ENCODE data around the gene F12.
"Not testable (repeated sequence)": the region's sequence is repeated elsewhere in the genome, so short reads cannot be mapped to it uniquely, and the experiment has no call there.

Gene F12

DNA sequence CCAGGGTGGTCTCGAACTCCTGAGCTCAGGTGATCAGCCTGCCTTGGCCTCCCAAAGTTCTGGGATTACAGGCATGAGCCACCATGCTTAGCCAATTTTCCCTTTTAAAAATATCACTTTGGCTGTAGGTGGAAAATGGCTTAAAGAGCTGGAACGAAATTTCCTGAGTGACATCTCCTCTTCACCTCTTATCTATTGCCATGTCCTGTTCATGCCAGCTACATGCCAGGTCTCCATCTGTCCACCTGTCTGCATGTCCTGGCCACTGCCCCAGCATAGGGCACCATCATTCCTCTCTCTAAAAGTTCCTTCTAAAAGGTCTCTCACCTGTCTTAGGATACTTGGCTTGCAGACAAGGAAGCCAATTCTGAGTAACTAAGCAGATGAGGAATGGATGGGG, 14.3 kb upstream of the F12 start:
- no peak for DNase-seq (ENCODE audit: low read depth)
- H3K4me3 ChIP-seq (ENCODE audit: low read depth, low read length): no peak overlapping the region
- no peak for TF ChIP-seq POLR2A (IDR thresholded peaks at IDR 0.05; ENCODE audit: extremely low read depth, insufficient read length)
- TF ChIP-seq, protein P1, sequence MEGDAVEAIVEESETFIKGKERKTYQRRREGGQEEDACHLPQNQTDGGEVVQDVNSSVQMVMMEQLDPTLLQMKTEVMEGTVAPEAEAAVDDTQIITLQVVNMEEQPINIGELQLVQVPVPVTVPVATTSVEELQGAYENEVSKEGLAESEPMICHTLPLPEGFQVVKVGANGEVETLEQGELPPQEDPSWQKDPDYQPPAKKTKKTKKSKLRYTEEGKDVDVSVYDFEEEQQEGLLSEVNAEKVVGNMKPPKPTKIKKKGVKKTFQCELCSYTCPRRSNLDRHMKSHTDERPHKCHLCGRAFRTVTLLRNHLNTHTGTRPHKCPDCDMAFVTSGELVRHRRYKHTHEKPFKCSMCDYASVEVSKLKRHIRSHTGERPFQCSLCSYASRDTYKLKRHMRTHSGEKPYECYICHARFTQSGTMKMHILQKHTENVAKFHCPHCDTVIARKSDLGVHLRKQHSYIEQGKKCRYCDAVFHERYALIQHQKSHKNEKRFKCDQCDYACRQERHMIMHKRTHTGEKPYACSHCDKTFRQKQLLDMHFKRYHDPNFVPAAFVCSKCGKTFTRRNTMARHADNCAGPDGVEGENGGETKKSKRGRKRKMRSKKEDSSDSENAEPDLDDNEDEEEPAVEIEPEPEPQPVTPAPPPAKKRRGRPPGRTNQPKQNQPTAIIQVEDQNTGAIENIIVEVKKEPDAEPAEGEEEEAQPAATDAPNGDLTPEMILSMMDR (IDR thresholded peaks at IDR 0.05; ENCODE audit: low read depth, low read length): no peak
- TF ChIP-seq, protein P2, sequence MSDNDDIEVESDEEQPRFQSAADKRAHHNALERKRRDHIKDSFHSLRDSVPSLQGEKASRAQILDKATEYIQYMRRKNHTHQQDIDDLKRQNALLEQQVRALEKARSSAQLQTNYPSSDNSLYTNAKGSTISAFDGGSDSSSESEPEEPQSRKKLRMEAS (IDR thresholded peaks at IDR 0.05; ENCODE audit: low read depth, low read length): no peak

DNA sequence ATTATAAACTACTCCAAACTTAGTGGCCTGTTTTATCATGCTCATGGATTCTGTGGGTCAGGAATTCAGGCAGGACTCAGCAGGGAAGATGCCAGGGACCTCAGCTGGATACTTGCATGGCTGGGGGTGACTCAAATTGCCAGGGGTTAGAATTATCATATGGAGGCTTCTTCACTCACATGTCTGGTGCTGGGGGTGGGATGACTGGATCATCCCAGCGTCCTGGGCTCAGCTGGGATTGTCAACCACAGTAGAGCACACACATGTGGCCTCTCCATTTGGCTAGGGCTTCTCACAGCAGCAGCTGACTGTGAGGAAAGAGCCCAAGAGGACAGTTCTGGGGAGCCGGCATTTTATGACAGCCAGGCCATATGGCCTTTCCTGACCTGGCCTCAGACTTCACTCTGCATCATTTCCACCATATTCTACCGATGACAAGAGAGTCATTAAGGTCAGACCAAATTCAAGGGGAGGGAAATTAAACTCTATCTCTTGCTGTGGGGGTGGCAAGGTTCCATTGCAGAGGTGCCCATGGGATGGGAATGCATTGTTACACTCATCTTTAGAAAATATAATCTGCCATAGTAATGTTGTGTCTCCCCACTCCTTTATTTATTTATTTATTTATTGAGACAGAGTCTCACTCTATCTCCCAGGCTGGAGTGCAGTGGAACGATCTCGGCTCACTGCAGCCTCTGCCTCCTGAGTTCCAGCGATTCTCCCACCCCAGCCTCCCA, 11.9 kb upstream of the F12 start:
- no peak overlapping the region for H3K4me3 ChIP-seq (ENCODE audit: low read depth, low read length)
- TF ChIP-seq, protein P2 (IDR thresholded peaks at IDR 0.05; ENCODE audit: low read depth, low read length): no peak
- TF ChIP-seq MYC (IDR thresholded peaks at IDR 0.05; ENCODE audit: low read depth, low read length) (no peak), POLR2A (IDR thresholded peaks at IDR 0.05; ENCODE audit: extremely low read depth, insufficient read length) (no peak)
- TF ChIP-seq, protein P1 (IDR thresholded peaks at IDR 0.05; ENCODE audit: low read depth, low read length): no peak
- DNase-seq (ENCODE audit: low read depth): no peak

DNA sequence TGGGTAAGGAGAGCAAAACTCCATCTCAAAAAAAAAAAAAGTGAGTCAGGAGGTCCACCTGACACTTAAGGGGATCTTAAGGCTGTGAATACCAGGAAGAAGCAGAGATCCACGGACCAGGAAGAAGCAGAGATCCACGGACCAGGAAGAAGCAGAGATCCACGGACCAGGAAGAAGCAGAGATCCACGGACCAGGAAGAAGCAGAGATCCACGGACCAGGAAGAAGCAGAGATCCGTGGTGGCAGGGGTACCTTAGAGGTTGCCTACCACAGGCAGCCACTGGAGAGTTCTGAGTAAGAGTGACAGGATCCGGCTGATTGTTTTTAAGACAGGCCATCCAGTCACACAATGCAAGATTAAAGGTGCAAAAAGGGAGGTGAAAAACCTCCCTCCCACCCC, 11.1 kb upstream of the F12 start:
- not testable (repeated sequence) for DNase-seq (ENCODE audit: low read depth); H3K4me3 ChIP-seq (ENCODE audit: low read depth, low read length)

DNA sequence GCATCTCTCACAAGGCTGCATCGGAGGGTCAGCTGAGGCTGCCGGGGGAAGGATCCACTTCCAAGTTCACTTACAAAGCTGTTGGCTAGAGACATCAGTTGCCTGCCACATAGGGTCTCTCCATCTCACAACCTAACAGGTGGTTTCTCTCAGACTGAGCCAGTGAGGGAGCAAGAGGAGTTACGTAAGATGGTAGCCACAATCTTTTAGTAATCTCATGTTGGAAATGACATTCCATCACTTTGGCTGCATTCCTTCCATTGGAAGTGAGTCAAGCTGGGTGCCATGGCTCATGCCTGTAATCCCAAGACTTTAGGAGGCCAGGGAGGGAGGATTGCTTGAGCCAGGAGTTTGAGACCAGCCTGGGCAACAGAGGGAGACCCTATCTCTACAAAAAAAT, 9.7 kb upstream of the F12 start:
- TF ChIP-seq, protein P1 (IDR thresholded peaks at IDR 0.05; ENCODE audit: low read depth, low read length): no peak
- TF ChIP-seq MYC (IDR thresholded peaks at IDR 0.05; ENCODE audit: low read depth, low read length) (no peak), POLR2A (IDR thresholded peaks at IDR 0.05; ENCODE audit: extremely low read depth, insufficient read length) (no peak)
- TF ChIP-seq, protein P2 (IDR thresholded peaks at IDR 0.05; ENCODE audit: low read depth, low read length): no peak
- H3K4me3 ChIP-seq (ENCODE audit: low read depth, low read length): no peak overlapping the region
- DNase-seq (ENCODE audit: low read depth): no peak

DNA sequence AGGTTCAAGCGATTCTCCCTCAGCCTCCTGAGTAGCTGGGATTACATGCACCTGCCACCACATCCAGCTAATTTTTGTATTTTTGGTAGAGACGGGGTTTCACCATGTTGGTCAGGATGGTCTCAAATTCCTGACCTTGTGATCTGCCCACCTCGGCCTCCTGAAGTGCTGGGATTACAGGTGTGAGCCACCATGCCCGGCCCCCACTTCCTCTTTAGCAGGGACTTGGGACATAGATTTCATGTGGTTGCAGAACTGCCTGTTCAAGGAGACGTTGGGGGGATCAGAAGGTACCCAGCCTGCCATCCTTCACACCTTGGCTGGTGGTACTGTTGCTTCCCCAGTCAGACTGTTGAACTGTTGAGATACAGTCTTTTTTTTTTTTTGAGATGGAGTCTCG, 7.7 kb upstream of the F12 start:
- H3K4me3 ChIP-seq (ENCODE audit: low read depth, low read length); DNase-seq (ENCODE audit: low read depth): not testable (repeated sequence)

DNA sequence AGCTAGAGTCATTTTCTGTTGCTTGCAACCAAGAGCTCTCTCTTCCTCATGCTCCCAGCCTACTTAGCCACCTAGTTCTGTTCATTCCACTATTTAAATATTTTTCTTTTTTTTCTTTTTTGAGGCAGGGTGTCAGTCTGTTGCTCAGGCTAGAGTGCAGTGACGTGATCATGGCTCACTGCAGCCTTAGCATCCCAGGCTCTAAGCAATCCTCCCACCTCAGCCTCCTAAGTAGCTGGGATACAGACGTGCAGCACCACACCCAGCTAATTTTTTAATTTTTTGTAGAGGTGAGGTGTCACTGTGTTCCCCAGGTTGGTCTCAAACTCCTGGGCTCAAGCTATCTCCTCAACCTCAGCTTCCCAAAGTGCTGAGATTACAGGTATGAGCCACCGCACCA, 5.1 kb upstream of the F12 start:
- no peak for DNase-seq (ENCODE audit: low read depth)
- H3K4me3 ChIP-seq (ENCODE audit: low read depth, low read length): no peak overlapping the region
- TF ChIP-seq, protein P2 (IDR thresholded peaks at IDR 0.05; ENCODE audit: low read depth, low read length): no peak
- TF ChIP-seq, protein P1 (IDR thresholded peaks at IDR 0.05; ENCODE audit: low read depth, low read length): no peak
- TF ChIP-seq MYC (IDR thresholded peaks at IDR 0.05; ENCODE audit: low read depth, low read length) (no peak), POLR2A (IDR thresholded peaks at IDR 0.05; ENCODE audit: extremely low read depth, insufficient read length) (no peak)

DNA sequence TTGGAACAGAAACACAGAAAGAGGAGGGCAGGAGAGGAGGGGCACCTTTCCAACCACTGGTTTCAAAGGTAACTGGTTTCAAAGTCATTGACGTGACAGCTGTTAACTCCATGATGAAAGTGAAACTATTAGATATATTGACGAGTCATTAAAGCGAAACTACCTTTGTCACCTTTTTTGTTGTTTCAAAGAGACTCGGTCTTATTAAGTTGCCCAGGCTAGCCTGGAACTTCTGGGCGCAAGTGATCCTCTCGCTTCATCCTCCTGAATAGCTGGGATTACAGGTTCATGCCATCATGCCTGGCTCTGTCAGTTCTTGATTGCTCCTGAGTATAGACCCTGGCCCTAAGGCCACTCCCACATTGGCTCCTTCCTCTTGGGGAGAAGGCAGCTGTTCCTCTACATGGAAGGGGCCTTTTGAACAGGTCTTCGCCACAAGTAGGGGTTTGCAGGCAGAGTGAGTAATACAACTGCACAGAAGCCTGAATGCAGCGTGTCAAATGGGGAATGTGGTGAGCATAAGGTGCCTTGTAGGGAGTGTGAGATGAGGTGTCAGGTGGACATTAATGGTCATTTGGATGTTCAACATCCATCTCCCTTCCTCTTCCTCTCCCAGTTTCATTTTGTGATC, 3.4 kb upstream of the F12 start:
- peak; percentile 57 for DNase-seq (ENCODE audit: low read depth)
- TF ChIP-seq POLR2A (IDR thresholded peaks at IDR 0.05; ENCODE audit: extremely low read depth, insufficient read length) (no peak), MYC (IDR thresholded peaks at IDR 0.05; ENCODE audit: low read depth, low read length) (no peak)
- TF ChIP-seq, protein P1 (IDR thresholded peaks at IDR 0.05; ENCODE audit: low read depth, low read length): no peak
- TF ChIP-seq, protein P2 (IDR thresholded peaks at IDR 0.05; ENCODE audit: low read depth, low read length): no peak
- no peak overlapping the region for H3K4me3 ChIP-seq (ENCODE audit: low read depth, low read length)

Measured in NB4 (cell line).